TTC549 (cell line): ENCODE results near the gene OR10G8.

Experiments used
- FAIRE-seq: peaks from 2 replicates; lab custom pipeline; 2012; peaks lifted over from hg19 to GRCh38; lab: Jason Lieb, UNC

The OR10G8 gene

DNA sequence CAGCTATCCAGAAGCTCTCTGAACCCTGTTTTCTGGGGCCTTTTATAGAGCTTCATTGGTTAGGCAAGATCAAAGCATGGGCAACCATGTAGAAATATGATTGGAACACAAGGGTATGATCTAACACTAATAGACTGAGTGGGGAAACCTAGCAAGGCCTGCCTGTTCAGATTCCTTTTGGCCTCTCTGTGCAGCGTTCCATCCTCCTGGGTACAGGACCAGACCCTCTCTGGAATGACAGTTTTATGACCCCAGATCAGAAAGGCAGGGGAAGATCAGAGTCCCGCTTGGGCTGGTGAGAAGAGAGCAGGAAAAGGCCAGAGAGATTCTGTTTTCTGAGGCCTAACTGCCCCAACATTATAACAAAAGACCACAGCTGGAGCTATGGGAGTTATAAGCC, 52.0 kb downstream of the OR10G8 start:
- no peak for FAIRE-seq

DNA sequence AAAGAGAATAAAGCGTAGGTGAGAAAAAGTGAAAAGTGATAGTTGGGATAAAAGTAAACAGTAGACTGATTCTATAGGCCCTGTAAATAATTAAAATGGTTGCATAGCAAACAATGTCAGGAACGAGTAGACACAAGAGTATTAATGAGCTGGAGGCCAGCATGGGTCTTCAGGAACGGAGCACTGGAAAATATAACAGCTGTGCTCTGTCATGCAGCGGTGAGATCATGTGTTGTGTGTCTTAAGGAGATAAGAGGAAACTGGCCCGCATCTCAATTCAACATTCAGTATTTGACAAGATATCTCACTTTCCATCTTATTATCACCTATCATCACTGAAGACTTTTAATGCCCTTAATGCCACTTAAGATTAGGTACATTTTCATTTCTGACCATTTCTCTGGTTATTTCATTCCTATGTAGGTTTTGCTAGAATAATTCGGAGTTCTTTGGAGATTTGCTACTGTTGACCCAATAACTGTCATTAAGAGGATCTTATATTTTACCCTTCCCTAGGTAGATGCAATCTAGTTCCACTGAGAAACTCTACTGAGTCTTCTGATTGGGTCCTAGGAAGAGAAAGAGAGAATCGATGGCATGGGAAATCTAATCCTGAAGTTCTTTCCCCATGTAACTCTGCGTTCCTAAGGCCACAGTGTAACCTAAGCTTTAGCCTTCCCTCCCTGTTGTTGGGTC, 53.2 kb downstream of the OR10G8 start:
- no peak for FAIRE-seq
